NCI-H2227 (cell line): ENCODE measurements around the gene ITPR1.

Experiments
- DNase-seq: peaks from one replicate; lab custom pipeline; 2025; ENCODE audit not compliant: unreplicated experiment; lab: John Stamatoyannopoulos, UW

The ITPR1 gene

DNA sequence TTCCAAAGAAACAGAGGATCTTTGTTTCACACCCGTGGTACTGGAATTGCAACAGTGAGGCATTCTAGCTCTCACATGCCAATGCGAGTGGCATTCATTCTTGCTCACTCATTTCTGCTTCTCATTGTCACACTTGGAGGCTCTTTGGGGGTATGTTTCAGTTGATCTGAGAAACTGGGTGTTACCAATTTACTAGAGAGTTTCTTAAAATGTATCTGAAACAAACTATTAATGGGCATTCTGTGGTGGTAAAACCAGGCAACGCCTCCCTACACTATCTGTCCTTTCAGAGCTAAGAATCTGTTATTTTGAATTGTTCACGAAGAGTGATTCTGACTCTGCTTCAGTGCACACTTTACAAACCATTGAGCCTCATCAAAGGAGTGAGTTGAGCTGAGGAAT lies 345.5 kb downstream of the ITPR1 start:
- no peak for DNase-seq

DNA sequence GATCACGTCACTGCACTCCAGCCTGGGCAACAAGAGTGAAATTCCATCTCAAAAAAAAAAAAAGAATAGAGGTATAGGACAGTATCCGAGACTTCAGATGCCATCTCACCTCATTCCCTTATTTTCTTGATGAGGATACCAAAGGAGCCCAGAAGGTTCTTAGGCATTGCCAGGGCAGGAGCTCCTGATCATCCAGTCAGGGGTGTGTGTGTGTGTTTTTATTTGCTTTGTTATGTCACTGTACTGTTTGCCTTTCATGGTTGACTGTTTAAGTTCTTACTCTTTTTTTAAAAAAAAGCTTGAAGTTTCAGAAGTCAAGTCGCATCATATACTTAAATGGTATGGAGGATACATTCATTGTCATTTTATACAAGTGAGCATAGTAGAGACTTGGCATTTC lies 346.1 kb downstream of the ITPR1 start:
- DNase-seq, result no peak

DNA sequence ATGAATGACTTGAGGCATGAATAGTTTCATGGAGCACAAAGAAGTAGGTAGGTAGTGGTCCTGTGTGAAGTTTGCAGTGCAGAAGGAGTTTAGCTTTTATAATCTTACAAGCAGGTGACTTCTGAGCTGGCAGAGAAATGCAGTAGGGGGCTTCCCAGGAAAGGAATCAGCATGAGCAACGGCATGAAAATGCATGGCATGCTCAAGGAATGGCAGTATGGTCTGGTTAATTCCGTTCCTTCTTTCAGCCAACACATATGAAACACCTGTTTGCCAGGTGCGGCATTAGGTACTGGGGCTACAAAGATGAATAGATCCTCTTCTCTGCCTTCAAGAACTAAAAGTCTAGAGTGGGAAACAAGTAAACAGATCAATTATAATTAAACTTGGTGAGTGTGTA lies 348.1 kb downstream of the ITPR1 start:
- DNase-seq, result no peak

DNA sequence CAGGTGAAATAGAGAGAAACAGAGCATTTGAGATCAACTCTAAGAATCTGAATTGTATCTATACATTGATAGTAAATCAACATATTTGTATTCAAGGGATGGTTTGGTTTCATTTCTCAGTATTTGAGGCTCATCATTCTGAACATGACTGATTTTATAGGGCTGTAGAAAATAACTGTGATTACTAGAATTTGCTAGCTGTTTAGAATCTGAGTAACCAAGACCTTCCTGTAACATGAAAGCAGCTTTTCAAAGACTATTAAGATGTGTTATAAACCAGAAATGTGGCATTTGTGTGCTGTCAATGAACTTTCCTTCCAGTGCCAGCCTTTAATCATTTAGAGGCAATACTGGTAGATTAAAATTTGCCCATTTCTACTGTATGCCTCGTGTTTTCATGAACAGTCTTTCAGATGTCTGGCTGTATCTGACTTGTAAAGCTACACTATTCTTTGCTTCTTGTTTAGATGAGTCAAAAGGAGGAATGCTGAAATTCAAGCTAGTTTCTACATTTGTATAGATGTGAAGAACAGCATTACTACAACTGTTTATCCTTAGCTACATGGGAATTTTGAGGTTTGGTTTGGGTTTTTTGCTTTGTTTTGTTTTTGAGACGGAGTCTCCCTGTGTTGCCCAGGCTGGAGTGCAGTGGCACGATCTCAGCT lies 348.8 kb downstream of the ITPR1 start:
- no peak for DNase-seq

DNA sequence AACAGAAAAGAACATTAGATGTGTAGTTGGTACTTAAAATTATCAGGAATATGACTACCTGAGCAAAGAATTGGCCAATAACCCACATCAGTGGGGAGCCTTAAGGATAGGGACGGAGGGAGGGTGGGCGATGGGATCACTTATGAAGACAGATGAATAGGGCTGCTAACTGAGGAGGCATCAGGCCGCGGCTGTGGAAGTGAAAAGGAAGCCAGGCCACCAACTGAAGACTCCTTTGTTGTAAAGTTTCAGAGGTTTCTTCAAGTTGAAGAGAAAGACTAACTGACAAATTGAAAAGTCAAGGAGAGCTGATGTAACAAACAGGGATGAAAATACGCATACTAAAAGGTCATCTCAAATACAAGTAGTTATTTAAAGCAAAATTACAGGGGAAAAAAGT lies 350.5 kb downstream of the ITPR1 start:
- no peak for DNase-seq

DNA sequence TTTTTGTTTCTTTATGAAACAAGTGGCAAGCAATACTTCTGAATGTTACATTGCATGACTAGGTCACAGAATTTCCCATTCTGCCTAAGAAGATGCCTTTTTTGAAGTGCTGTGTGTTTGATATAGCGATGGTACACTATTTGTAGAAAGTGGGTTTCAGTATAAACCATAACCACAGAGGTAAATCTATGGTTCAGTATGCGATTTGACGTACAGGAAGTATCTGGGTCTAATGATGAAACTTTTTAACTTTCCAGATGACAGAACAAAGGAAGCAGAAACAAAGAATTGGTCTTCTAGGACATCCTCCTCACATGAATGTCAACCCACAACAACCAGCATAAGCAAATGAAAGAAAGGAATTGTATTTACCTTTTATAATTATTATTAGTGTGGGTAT lies 352.7 kb downstream of the ITPR1 start:
- DNase-seq, result no peak

DNA sequence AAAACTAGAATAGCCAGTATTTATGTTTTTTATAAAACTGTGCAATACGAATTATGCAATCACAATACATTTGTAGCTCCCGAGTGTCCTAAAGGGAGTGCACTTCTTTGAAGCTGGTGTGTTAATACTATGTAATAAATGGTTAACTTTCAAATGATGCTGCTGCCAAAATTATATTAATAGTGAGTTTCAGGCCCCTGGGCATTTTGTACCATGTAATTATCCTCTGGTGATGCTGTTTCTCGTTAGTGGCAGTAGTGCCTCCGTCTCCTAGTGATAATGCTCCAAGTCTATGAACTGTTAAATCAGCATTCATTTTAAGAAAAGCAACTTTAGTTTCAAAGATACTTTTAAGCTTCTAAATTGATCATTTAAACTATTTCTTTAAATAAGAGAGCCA lies 353.4 kb downstream of the ITPR1 start:
- DNase-seq, result peak; percentile 40

DNA sequence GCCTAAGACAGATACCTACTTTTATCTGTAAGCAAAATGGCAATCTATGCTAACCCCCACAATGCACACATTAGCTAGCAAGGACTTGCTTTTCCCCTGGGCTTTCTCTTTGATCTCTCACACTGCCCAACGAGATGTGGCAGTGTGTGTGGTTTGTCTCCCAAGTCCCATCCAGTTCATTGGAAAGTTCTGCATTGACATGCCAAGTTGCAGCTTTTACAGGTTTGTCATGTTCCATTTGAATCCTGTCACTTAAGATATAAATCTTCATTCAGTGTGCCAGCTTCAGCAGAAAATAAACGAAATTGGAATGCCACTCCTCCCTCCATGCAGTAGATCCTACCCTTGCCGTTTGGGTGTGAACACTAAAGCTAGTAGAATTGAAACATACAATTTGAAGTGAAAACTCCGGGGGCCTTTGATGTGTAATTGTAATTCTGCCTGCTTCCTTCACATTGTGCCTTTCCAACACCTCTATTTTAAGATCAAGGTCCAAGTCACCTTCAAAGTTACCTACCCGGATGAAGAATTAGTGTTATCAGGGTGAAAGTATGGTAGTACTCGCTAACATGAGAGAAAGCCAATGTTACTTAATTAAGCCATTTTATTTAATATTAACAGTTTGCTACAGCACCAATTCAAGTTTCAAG lies 355.2 kb downstream of the ITPR1 start:
- DNase-seq, result peak; percentile 9

DNA sequence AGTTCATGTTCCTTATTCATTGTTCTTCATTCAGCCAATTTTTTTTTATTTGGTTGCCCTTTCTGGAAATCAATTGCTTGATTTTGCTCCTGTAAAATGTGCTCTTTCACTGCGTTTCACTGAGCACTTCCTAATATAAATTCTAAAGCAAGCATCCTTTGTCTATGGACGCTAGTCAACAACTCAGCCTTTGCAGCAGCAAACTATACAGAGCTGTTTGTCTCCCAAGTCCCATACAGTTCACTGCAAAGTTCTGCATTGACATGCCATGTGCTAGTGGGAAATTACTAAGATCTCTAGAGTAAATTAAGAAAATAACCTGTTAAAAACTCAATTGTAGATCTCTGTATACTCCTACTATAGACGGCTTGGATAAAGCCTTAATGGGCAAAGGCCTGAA lies 356.0 kb downstream of the ITPR1 start:
- DNase-seq, result no peak

DNA sequence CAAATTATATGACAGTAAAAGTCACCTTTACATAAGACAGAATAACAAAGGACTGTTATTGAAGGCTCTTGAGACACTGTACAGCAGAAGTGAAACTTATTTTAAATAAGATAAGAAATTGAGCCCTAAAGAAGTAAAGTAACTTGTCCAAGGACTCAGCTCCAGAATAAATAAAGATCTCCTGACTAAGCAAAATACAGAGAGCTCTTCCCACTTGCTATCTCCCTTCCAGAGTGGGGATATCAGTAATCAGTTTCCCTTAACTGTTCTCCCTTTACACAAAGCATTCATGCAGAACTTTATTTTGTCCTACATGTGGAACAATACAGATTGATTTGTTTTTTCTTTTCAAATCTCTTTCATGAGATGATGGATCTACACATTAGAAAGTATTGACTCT lies 356.6 kb downstream of the ITPR1 start:
- DNase-seq, result no peak

DNA sequence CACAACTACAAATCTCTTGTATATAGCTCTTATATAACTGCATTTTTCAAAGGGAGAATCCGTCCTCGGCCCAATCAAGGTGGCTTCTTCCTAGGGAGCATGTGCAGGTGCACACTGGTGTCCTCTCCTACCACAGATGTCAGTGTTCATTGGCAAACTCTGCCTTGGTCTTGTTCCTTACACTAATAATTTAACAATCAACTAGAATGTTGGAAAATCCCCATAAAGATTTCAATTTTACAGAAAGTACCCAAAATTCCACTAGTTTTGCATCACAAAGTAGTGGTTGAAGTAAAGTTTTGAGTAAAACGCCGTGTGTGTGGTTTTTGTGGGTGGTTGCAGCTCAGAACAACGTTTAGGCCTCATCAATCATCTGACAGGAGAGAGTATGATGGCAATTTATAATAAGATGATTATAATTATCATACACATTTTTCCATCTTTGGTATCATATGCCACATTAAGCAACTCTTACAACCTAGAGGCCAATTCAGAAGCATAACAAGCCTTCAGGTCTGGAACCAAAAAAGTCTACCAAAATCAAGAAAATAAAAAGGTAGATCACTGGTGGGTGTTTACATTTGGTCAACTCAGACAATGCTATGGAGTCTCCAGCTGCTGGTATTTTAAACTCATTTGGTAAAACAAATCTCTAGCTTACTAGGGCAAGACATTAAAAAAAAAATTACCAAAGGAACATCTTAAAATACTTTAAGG lies 357.2 kb downstream of the ITPR1 start:
- no peak for DNase-seq

DNA sequence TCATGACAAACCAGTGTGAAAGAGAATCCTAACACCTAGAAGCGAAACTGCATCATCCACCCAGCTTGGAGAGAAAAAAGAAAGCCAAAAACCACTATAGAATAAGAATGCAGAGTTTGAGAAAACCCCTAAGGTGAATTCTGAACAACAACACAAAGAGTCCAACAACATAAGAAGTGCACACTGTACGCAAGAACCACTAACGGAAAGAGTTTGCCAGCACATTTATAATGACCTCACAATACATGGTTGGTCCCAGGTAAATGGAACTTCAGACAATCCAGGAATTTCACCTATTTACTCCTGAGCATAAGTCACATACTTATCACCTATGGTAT lies 357.7 kb downstream of the ITPR1 start:
- no peak for DNase-seq

DNA sequence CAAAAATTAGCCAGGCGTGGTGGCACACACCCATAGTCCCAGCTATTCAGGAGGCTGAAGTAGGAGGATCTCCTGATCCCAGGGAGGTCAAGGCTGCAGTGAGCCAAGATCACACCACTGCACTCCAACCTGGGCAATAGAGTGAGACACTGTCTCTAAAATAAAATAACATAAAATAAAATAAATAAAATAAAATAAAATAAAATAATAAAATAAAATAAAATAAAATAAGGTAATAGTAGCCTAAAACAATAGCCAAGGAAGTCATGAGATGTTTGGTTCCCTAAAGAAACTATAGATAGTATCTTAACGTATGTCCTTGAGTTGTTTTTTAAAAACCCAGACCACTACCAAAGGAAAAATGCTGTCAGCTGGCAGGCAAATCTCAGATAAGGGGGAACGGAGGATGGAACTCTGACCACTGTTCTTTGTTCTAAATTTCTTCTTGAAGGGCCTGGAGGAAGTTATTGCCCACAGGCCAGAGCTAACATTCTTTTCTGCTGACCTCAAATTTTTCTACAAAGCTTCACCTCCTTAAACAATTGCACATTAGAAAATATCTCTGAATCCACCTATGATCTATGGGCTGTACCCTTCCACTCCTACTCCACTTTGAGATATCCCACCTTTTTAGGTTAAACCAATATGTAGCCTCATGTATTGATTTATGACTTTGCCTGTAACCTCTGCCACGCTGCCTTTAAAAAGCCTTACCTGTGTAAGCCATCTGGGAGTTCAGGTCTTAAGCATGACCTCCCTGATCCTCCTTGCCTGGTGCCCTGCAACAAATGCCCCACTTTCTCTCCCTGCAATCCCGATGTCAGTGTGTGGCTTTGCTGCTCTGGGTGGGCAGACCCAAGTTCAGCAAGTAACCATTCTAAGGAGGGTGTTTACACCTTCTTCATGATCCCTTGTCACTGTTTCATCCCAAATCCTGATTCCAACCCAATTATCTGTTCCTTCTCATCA lies 359.9 kb downstream of the ITPR1 start:
- no peak for DNase-seq

DNA sequence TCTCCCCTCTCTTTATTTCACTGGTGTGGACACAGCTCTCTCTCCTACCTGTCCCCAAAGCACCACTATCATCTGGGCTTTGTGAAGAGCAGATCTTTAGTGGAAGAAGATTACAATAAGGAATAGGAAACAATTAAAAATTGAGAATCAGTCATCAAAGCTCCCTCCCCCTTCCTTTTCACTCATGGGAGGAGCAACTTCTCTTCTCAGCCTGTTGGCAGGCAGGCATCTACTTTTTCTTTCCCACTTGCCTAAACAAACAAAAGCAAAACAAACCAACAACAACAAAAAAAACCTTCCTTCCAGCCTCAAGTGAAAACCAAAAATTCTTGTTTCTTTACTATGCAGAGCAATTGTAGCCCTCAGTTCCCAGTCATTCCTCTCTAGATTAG lies 360.6 kb downstream of the ITPR1 start:
- DNase-seq, result no peak

DNA sequence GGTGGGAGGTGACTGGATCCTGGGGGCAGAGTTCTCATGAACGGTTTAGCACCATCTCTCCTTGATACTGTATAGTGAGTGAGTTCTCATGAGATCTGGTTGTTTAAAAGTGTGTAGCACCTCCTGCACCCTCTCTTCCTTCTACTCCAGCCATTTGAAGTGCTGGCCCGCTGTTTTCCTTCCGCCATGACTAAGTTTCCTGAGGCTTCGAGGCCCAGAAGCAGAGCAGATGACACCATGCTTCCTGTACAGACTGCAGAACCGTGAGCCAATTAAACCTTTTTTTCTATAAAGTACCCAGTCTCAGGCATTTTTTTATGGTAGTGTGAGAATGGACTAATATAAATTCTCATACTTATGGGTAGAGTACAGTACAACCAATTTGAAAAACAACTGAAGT lies 362.5 kb downstream of the ITPR1 start:
- no peak for DNase-seq

DNA sequence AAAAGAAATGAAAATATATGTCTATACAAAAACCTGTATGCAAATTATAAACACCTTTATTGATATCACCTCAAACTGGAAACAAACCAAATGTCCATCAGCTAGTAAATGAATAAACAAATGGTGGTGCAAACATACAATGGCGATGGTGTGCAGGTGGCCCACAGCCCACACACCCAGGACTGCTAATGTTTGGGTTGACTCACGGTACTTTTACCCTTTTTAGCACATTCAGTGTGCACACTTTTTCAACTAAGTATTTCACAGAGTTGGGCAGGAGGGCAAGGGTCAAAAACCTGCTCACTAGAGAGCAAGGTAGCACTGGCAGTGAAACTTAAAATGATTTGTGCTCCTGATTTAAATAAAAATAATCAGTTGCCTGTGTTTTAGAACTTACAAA lies 363.0 kb downstream of the ITPR1 start:
- DNase-seq, result no peak

DNA sequence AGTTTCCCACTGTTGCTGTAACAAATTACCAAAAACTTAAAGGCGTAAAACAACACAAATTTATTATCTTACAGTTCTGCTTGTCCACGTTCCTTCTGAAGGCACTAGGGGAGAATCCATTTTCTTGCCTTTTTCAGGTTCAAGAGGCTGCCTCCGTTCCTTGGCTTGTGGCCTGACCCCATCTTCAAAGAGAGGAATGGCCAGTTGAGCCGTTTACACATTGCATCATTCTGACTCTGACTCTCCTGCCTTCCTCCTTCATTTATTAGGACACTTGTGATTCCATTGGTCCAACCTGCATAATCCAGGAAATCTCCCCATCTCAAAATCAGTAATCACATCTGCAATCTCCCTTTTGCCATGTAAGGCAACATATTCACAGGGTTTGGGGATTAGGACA lies 363.4 kb downstream of the ITPR1 start:
- DNase-seq, result no peak

DNA sequence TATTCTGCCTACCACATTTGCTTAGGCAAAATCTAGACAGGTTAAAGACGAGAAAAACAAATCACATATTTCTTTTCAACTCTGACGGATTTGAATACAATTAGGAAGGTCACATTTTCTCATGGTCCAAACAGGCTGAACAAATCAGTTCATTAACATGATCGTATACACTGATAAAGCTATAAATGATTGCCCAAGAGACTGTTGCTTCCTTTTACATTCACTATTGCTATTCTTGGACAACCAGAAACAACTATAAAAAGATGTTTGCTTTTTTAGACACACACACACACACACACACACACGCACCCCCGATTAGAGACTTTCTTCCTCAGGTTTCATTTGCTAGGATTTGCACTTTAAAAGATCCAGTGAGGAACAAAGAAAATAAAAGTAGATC lies 363.8 kb downstream of the ITPR1 start:
- no peak for DNase-seq

DNA sequence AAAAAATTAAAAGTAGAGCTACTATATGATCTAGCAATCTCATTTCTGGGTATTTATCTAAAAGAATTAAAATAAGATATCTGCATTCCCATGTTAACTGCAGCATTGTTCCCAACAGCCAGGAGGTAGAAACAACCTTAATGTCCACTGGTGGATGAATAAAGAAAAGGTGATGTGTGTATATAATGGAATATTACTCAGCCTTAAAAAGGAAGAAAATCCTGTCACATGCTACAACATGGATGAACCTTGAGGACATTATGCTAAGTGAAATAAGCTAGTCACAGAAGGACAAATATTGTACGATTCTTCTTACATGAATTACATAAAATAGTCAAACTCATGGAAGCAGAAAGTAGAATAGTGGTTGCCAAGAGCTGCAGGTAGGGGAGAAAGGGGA lies 366.6 kb downstream of the ITPR1 start:
- DNase-seq, result no peak

DNA sequence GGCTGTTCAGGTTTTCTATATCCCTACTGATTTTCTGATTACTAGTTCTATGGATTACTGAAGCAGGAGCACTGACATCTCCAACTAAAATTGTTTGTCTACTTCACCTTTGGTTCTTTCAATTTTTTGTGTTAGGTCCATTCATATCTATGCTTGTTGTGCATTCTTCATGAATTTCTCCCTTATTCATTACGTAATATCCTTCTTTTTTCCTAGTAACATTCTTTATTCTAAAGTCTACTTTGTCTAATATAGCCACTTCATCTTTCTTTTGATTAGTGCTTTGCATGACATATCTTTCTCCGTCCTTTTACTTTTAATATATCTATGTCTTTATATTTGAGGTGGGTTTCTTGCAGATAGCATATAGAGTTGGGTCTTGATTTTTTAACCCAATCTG lies 369.8 kb downstream of the ITPR1 start:
- DNase-seq, result no peak

DNA sequence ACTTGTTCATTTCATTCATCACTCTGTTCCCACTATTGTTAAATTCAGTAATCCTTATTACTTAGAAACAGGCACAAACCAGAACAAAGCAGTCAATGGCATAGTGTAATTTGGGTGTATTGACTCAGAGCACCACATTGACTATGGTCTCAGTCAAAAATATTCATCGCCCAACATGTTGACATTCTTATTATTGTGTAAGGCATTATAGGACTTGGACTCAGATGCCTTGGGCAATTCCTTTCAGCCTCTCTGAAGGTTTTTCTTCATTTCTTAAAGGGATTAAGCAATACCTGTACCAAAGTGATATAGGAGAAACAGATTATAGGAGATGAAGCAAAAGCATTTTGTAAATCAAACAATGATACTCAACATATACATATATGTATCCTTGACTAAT lies 371.4 kb downstream of the ITPR1 start:
- DNase-seq, result no peak

DNA sequence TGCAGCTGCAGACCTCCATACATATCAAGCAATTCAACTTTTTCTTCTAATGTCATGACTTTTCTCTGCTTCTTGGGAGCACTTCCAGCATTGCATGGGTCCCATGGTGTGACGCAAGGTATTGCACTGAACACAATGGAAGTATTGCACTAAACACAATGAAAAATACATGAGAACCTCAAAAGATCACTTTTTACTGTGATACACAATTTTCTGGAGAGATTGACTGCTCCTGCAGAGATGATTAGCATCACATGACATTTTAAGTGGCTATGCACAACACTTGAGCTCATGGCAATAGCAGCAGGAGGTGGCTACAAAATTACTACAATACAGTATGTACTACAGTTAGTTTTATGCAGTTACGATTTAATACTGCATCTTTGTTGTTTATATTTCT lies 372.6 kb downstream of the ITPR1 start:
- DNase-seq, result peak; percentile 85
